OCI-LY7 (cell line): ENCODE results near the gene KLC1. TPM values are rescaled to one million over a fixed set of nuclear protein-coding genes. Genes with fewer than 3 reads are reported as not detected.

Experiments used
- BruUV-seq: library from RNA; stranded (reverse); fragments of 400-500 nt; replicated peaks from 2 replicates; lab custom pipeline; 2021; lab: Mats Ljungman, UMichigan
- CTCF ChIA-PET: fragments of 300-600 bp; sonication (Branson Sonifier 250); formaldehyde crosslinking; loops from one replicate; lab custom pipeline; 2022; ENCODE audit warnings: antibody characterized with exemption; ENCODE audit not compliant: unreplicated experiment; lab: Charles Lee
- POLR2A ChIA-PET: fragments of 300-600 bp; sonication (Branson Sonifier 250); formaldehyde crosslinking; loops from one replicate; lab custom pipeline; 2022; ENCODE audit warnings: antibody characterized with exemption; lab: Charles Lee
- DNase-seq: peaks from one replicate; pipeline ENCODE4 v3.0.0-alpha.2; 2015; ENCODE audit warnings: low spot score
- H2AFZ ChIP-seq: fragments of 200-600 bp; sonication (generic), shearing (Covaris generic); 2 replicates; pipeline ENCODE4 v1.6.1; 2014; ENCODE audit warnings: mild to moderate bottlenecking, antibody characterized with exemption, low read length, moderate library complexity
- H3K27ac ChIP-seq: fragments of 200-600 bp; sonication (generic); 2 replicates; pipeline ENCODE4 v1.5.1; 2014; ENCODE audit warnings: mixed run types, low read depth, mild to moderate bottlenecking, moderate library complexity, low read length, inconsistent platforms; ENCODE audit not compliant: poor library complexity, severe bottlenecking
- H3K36me3 ChIP-seq: fragments of 200-600 bp; sonication (generic); 2 replicates; pipeline ENCODE4 v1.6.1; 2014; ENCODE audit warnings: mild to moderate bottlenecking, antibody characterized with exemption, low read length, moderate library complexity, mixed read lengths; ENCODE audit not compliant: insufficient read depth
- H3K4me1 ChIP-seq: fragments of 200-600 bp; sonication (generic); 2 replicates; pipeline ENCODE4 v1.5.1; 2014; ENCODE audit warnings: mild to moderate bottlenecking, low read length; ENCODE audit not compliant: insufficient read depth, poor library complexity, severe bottlenecking
- H3K4me2 ChIP-seq: fragments of 200-600 bp; sonication (generic); 2 replicates; pipeline ENCODE4 v1.6.1; 2014; ENCODE audit warnings: mild to moderate bottlenecking, low read length
- H3K4me3 ChIP-seq: fragments of 200-600 bp; sonication (generic); 2 replicates; pipeline ENCODE4 v1.5.1; 2014; ENCODE audit warnings: mild to moderate bottlenecking, low read depth, low read length; ENCODE audit not compliant: poor library complexity, severe bottlenecking
- H3K79me2 ChIP-seq: fragments of 200-600 bp; sonication (generic); 2 replicates; pipeline ENCODE4 v1.6.1; 2016; ENCODE audit warnings: low read depth, mild to moderate bottlenecking, low read length, moderate library complexity, mixed read lengths; ENCODE audit not compliant: insufficient read depth
- H3K9me2 ChIP-seq: fragments of 200-600 bp; sonication (generic); 2 replicates; pipeline ENCODE4 v1.6.1; 2016; ENCODE audit warnings: mild to moderate bottlenecking, low read length, mixed read lengths; ENCODE audit not compliant: insufficient read depth
- H3K9me3 ChIP-seq: fragments of 200-600 bp; sonication (generic); 2 replicates; pipeline ENCODE4 v1.6.1; 2014; ENCODE audit warnings: mild to moderate bottlenecking, mixed run types, low read length, mixed read lengths
- H4K20me1 ChIP-seq: fragments of 200-600 bp; sonication (generic); 2 replicates; pipeline ENCODE4 v1.6.1; 2014; ENCODE audit warnings: mild to moderate bottlenecking, antibody characterized with exemption, low read length, moderate library complexity, mixed read lengths; ENCODE audit not compliant: insufficient read depth
- EZH2phosphoT487 ChIP-seq: fragments of 200-600 bp; sonication (generic); IDR thresholded peaks from 2 replicates; pipeline ENCODE4 v1.6.1; 2018; ENCODE audit warnings: low read depth, borderline replicate concordance, mild to moderate bottlenecking, mixed run types, antibody characterized with exemption, low read length, moderate library complexity, mixed read lengths
- intact Hi-C: fragments of 100-400 bp; cut with micrococcal nuclease; formaldehyde crosslinking; loops from one replicate; pipeline ENCODE4 v1.10.0; 2022; ENCODE audit not compliant: unreplicated experiment
- total RNA-seq, 2 experiments: library from RNA; depleted of rRNA in 1 of 2; stranded (reverse); fragments of >200 nt in 1 of 2; shearing (Covaris generic) in 1 of 2; gene quantifications; 2 replicates each; pipeline ENCODE4 v1.2.3, GENCODE V29; 2014 to 2022
- TF ChIP-seq, protein P1 (sequence below): fragments of 200-600 bp; sonication (generic); conservative IDR thresholded peaks from 2 replicates; pipeline ENCODE4 v1.5.1; 2014; ENCODE audit warnings: mild to moderate bottlenecking, antibody characterized with exemption, low read length, moderate library complexity, mixed read lengths

Gene KLC1
- total RNA-seq, 2 experiments from 2014 or later, result 147 to 157 TPM

DNA sequence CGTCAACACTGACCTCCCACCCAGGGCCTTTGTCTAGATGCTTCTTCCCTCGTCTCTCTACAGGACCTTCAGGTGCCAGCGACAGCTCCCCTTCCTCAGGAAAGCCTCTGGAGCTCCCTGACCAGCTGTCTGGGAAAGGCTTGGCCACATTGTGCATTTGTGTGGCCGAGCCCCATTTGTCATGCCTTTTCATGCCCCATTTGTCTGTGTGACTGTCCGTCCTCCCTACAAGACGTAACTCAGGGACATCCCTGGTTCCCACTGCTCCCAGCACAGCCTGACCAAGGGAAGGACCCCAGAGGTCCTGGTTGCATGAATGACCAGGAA, 110.4 kb downstream of the KLC1 start:
- ChIA-PET POLR2A (interaction anchor here (0.6 kb wide), 1 partner anchor 200 kb away, joined by 5 read pairs; no protein-coding TSS in a partner anchor), CTCF (no interaction called here)
- H3K9me3 ChIP-seq, result no peaks in the 10 kb centered on the region
- no peaks in the 10 kb centered on the region for H3K36me3 ChIP-seq
- BruUV-seq, result no TSS peak
- H3K4me2 ChIP-seq, result no peak overlapping the region
- H3K79me2 ChIP-seq, result no peaks in the 10 kb centered on the region
- no peak overlapping the region for H3K27ac ChIP-seq
- no peak overlapping the region for H2AFZ ChIP-seq
- no peaks in the 10 kb centered on the region for H3K9me2 ChIP-seq
- no peaks in the 10 kb centered on the region for H4K20me1 ChIP-seq
- peaks cover 12% of the 10 kb centered on the region for H3K4me1 ChIP-seq
- no peak overlapping the region for H3K4me3 ChIP-seq
- TF ChIP-seq, protein P1, sequence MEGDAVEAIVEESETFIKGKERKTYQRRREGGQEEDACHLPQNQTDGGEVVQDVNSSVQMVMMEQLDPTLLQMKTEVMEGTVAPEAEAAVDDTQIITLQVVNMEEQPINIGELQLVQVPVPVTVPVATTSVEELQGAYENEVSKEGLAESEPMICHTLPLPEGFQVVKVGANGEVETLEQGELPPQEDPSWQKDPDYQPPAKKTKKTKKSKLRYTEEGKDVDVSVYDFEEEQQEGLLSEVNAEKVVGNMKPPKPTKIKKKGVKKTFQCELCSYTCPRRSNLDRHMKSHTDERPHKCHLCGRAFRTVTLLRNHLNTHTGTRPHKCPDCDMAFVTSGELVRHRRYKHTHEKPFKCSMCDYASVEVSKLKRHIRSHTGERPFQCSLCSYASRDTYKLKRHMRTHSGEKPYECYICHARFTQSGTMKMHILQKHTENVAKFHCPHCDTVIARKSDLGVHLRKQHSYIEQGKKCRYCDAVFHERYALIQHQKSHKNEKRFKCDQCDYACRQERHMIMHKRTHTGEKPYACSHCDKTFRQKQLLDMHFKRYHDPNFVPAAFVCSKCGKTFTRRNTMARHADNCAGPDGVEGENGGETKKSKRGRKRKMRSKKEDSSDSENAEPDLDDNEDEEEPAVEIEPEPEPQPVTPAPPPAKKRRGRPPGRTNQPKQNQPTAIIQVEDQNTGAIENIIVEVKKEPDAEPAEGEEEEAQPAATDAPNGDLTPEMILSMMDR, result no peak
- no peak for TF ChIP-seq EZH2phosphoT487
- DNase-seq, result no peak
- intact Hi-C loops, result no loop called here

DNA sequence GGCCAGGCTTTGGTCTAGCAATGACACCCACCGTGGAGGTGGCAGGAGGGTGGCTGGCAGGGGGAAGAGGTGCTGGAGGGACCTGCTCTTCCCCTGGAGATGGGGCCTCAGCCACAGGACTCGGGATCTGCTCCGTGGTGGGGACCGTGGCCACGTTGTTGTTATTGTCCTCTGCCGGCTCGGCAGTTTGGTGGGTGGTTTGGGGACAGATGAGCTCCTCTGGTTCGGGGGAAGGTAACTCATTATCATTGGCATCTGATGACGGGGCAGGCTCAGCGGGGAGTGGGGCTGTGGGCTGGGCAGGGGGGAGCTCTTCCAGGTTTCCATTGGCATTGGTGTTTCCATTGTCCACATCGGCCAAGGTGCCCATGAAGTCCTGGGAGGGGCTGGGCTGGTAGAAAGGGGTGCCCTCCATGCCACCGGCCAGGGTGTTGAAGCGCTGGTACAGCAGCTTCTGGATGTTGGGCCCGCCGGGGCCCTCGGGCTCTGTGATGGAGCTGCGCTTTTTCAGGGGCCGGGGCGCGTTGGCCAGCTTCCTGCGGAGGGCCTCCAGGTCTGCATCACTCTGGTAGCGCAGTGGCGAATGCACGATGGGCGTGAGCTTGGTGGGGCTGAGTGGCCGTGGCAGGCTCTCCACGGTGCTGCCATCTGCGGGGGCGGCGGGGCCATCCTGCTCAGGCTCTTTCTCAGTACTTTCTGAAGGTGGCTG, 110.9 kb downstream of the KLC1 start:
- Histone ChIP-seq H3K27ac (no peak overlapping the region), H3K36me3 (no peaks in the 10 kb centered on the region), H3K9me2 (no peaks in the 10 kb centered on the region), H3K4me3 (no peak overlapping the region), H3K9me3 (no peaks in the 10 kb centered on the region), H3K4me2 (no peak overlapping the region), H3K4me1 (peaks cover 17% of the 10 kb centered on the region), H4K20me1 (no peaks in the 10 kb centered on the region), H3K79me2 (no peaks in the 10 kb centered on the region), H2AFZ (no peak overlapping the region)
- CTCF ChIA-PET, result no interaction called here
- POLR2A ChIA-PET, result interaction anchor here (0.6 kb wide), 1 partner anchor 200 kb away, joined by 5 read pairs; no protein-coding TSS in a partner anchor
- no TSS peak for BruUV-seq
- TF ChIP-seq, protein P1, result no peak
- no peak for TF ChIP-seq EZH2phosphoT487
- intact Hi-C loops, result no loop called here
- no peak for DNase-seq

DNA sequence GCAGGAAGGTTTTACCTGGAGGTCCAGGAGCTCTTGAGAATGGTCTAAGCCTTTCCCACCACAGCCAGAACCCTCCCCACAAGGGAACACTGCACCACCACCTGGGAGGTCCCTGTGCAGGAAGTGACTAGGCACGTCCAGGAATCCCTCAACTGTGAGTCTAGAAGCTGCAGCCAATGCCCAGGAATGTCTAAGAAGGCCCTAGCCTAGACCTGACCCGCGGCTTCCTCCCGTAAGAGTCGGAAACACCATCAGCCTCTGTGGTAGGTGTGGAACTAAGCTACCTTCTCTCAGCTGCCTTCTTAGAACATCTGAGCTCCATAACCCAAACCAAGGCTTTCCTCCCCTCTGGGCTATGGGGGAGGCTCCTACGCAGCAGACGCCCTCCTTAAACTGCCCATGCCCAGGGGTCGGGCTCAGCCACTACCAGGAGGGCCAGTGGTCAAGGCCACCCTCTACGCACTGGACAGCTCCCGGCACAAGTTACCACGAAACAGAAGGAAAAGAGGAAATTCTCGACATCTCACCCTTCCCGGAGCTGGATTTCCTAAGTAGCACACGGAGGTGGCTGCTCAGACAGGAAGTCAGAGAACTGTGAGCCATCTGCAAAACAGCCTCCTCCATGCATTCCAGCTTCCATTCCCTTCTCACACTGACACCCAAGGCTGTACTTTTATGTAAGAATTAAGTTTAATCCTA, 112.1 kb downstream of the KLC1 start:
- no peak for DNase-seq
- TF ChIP-seq, protein P1, result no peak
- TF ChIP-seq EZH2phosphoT487, result no peak
- Histone ChIP-seq H4K20me1 (no peaks in the 10 kb centered on the region), H2AFZ (no peak overlapping the region), H3K79me2 (no peaks in the 10 kb centered on the region), H3K4me2 (no peak overlapping the region), H3K36me3 (no peaks in the 10 kb centered on the region), H3K4me1 (peaks cover 21% of the 10 kb centered on the region), H3K9me3 (no peaks in the 10 kb centered on the region), H3K4me3 (no peak overlapping the region), H3K9me2 (no peaks in the 10 kb centered on the region), H3K27ac (no peak overlapping the region)
- BruUV-seq, result no TSS peak
- POLR2A ChIA-PET, result no interaction called here
- intact Hi-C loops, result no loop called here
- CTCF ChIA-PET, result no interaction called here
